GM10248 (cell line): ENCODE results near the gene KCNQ2.

ENCODE experiments used
- CTCF ChIA-PET: fragments of 300-600 bp; sonication (Branson Sonifier 250); formaldehyde crosslinking; extraction: SDS; loops from one replicate; lab custom pipeline; 2021; ENCODE audit warnings: antibody characterized with exemption; lab: Yijun Ruan, JAX
- POLR2A ChIA-PET: fragments of 350-650 bp; sonication (Branson Sonifier 250); formaldehyde crosslinking; extraction: SDS; loops from one replicate; lab custom pipeline; 2020; ENCODE audit warnings: antibody characterized with exemption; lab: Yijun Ruan, JAX
- DNase-seq: peaks from one replicate; pipeline ENCODE4 v3.0.0; 2012; ENCODE audit errors: extremely low spot score
- CTCF ChIP-seq: IDR thresholded peaks from 2 replicates; pipeline ENCODE4 v1.5.1; 2012; ENCODE audit warnings: mild to moderate bottlenecking, low read depth; ENCODE audit errors: extremely low read depth, missing control alignments, control extremely low read depth

KCNQ2 gene

GRCh38 chr20:63369724-63370617, 102.5 kb downstream of the KCNQ2 start:
- no peak for DNase-seq
- ChIA-PET CTCF (interaction anchor here (1.1 kb wide), 1 partner anchor 12 kb away, joined by 4 read pairs; no protein-coding TSS in a partner anchor), POLR2A (no interaction called here)
- no peak for TF ChIP-seq CTCF

DNA sequence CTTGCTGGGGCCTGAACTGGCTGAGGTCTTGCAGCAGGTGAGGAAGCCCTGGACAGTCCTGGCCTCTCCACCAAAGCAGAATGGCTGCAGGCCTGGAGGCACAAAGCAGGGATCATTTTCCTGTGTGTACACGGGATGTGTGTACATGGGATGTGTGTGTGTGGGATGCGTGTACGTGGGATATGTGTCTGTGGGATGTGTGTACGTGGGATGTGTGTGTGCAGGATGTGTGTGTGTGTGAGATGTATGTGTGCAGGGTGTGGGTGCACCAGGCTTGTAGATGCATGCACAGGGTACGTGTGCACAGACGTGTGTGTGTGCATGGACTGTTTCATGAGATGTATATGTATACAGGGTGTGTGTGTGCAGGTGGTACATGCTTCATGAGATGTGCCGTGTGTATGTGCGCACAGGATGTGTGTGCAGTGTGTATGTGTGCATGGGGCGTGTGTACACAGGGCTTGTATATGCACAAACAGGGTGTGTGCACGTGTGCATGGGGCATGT, 103.4 kb downstream of the KCNQ2 start:
- no peak for TF ChIP-seq CTCF
- no peak for DNase-seq
- ChIA-PET POLR2A (no interaction called here), CTCF (no interaction called here)

GRCh38 chr20:63368151-63368550, 104.3 kb downstream of the KCNQ2 start:
- no peak for TF ChIP-seq CTCF
- DNase-seq: no peak
- ChIA-PET POLR2A (no interaction called here), CTCF (no interaction called here)

DNA sequence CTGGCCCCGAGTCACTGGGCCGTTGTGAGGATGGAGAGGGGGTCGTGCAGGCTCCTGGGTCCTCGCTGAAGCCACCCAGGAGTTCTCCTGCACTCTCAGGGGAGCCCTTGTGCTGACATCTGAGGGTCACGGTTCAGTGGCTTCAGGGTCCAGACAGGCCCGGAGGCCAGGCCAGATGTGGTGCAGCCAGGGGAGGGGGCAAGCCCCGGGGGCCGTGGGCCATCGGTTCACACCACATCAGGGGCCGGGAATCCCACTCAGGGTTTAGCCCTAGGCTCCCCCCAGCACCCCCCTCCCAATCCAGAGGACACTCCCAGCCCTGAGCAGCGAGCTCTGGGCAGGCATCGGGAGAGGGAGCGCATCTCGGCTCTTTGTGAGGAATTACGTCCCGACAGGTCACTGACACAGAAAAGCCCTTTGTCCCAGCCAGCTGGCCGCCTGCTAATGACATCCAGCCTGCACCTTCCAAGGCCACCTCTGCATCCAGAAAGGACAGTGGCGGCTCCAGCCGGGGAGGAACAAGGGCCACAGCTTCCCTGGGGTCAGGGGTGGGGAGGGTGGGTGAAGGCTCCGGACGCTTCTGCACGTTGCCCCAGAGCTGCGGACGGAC, 104.9 kb downstream of the KCNQ2 start:
- no peak for DNase-seq
- no peak for TF ChIP-seq CTCF
- ChIA-PET CTCF (no interaction called here), POLR2A (no interaction called here)

GRCh38 chr20:63366390-63367365, 105.8 kb downstream of the KCNQ2 start:
- POLR2A ChIA-PET: no interaction called here

More at GRCh38 chr20:63366390-63367365, 105.8 kb downstream of the KCNQ2 start:
- CTCF ChIA-PET: interaction anchor here (1.2 kb wide), 1 partner anchor 14 kb away, joined by 4 read pairs; no protein-coding TSS in a partner anchor
- no peak for TF ChIP-seq CTCF
- DNase-seq: no peak
